Stimulated activated CD4-positive, alpha-beta T cell treated with anti-CD3 and anti-CD28 coated beads, Interleukin-2, amount 100 ng/mL, for 4 hours (primary cell): ENCODE measurements around the gene DNAJB12.
"Not testable (repeated sequence)": the region's sequence is repeated elsewhere in the genome, so short reads cannot be mapped to it uniquely, and the experiment has no call there.

Experiments used
- DNase-seq: peaks from one replicate; pipeline ENCODE4 v3.0.0-alpha.2; 2020; ENCODE audit warnings: low read depth

The DNAJB12 gene

DNA sequence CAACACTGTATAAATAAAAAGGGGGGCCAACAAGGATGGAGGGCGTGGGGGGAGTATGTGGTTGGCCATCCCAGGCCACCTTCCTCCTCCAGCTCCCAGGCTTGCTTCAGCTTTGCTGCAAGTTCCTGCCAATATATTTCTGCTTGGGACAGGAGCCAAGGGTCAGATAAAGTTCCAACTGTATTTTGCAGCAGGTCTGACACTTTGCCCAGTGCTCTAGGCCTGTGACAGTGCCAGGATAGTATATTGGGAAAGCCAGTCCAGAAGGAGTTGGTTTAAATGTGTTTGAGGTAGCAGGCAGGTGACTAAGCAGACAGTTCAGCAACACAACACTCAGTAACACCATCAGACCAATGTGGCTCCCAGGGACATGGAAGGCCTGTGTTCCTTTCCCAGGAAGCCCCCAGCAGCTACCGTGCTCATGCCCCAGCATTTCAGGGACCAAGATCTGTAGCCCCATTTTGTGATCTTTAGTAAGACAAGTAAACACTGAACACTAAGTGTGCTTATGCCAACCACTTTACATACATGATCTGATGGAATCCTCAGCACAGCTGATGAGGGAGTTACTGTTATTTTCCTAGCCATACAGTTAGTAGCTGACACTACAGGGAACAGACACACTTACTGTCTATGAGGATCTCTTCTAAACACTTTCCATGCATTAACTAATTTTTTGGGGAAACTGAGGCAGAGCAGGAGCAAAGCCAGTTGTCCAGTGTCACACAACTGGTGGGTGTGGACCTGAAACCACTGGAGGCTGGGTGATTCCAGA is 38.9 kb downstream of the DNAJB12 start:
- DNase-seq: no peak

DNA sequence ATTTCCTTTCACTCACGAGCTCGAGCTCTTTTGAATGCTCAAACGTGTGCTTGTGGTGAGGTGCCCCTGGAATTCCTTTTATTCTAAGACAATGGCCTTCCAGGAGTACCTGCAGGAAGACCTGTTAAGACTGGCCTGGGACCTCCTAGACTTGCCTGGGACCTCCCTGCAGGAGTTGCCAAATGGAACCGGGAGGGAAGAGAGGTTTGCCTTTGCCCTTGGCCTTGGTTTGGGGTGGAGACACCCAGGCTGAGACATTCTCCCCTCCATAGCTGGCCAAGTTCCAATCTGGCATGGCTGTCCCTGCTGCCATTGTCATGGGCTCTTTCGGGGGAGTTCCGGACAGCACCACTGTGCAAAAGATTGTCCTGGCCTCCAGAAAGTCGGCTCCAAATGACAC is 39.7 kb downstream of the DNAJB12 start:
- no peak for DNase-seq

DNA sequence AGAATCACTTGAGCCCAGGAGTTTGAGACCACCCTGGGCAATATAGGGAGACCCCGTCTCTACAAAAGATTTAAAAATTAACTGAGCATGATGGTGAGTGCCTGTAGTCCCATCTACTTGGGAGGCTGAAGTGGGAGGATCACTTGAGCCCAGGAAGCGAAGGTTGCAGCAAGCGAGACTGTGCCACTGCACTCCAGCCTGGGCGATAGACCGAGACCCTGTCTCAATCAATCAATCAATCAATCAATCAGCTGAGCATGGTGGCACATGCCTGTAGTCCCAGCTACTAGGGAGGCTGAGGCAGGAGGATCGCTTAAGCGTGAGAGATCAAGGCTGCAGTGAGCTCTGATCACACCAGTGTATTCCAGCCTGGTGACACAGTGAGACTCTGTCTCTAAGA is 40.5 kb downstream of the DNAJB12 start:
- DNase-seq: no peak

DNA sequence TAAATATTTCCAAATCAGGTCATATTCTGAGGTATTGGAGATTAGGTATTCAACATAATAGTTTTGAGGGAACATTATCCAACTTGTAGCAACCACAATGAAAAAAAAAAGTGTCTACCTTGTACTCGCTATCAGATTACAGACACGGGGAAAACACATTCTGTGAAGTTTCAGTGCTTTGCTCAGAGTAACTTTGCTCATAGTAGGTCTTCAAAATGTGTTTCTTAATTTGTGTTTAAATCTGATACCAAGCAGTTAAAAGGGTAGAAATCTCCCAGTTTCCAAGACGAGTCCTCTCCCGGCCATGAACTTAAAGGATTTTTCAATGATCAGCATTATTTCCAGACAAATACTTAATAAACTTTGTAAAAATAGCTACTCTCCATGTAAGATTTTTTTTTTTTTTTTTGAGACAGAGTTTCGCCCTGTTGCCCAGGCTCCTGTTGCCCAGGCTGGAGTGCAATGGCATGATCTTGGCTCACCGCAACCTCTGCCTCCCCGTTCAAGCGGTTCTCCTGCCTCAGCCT is 41.8 kb downstream of the DNAJB12 start:
- DNase-seq: no peak

DNA sequence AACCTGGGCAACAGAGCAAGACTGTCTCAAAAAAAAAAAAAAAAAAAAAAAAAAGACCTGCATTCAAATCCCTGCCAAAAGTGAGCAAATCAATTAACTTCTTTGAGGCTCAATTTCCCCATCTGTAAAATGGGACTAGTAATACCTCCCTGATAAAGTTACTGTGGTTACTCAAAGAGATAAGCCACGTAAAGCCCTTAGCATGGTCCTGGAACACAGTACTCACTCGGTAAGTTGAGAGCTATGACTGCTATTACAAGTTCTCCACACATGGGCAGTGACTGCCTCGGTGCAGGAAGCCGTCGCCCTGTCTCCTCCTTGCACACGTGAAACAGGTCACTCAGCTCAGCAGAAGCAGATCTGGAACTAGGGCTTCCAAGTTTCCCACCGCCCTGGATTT is 43.1 kb downstream of the DNAJB12 start:
- DNase-seq: no peak

DNA sequence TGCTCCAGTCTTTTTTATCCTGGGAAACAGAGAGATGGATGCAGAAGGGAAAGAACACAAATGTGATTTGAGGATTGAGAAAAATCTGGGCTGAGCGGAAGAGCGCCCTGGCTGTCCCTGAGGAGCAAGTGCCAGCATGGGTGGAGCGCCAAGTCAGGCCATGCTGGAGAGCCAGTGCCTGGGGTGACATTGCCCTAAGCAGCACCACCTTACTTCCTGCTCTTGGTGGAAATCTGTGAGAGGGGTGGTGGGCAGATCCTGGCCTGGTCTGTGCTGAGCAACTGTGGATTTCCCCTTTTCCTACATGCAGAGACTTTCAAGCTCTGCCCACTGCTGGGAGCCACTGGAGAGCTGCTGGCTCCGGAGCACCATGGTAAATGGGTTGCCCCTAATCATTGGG is 44.1 kb downstream of the DNAJB12 start:
- no peak for DNase-seq

DNA sequence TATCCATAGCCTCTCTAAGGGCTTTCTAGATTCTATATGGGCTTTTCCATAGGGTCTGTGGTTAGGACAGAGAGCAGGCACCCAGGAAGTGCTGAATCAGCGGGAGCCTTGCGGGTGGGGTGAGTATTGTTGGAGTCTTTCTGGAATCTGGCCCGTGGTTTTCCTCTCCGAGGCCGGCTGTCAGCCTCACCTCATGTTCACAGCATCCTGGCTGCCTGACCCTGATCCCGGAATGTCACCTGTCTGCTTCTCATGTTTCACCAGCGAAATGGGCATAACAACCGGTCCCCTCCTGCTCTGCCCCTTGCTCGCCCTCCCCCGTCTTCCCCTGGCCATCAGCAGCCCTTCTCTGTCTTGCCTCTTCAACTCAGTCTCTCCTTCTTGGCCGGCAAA is 44.5 kb downstream of the DNAJB12 start:
- no peak for DNase-seq

DNA sequence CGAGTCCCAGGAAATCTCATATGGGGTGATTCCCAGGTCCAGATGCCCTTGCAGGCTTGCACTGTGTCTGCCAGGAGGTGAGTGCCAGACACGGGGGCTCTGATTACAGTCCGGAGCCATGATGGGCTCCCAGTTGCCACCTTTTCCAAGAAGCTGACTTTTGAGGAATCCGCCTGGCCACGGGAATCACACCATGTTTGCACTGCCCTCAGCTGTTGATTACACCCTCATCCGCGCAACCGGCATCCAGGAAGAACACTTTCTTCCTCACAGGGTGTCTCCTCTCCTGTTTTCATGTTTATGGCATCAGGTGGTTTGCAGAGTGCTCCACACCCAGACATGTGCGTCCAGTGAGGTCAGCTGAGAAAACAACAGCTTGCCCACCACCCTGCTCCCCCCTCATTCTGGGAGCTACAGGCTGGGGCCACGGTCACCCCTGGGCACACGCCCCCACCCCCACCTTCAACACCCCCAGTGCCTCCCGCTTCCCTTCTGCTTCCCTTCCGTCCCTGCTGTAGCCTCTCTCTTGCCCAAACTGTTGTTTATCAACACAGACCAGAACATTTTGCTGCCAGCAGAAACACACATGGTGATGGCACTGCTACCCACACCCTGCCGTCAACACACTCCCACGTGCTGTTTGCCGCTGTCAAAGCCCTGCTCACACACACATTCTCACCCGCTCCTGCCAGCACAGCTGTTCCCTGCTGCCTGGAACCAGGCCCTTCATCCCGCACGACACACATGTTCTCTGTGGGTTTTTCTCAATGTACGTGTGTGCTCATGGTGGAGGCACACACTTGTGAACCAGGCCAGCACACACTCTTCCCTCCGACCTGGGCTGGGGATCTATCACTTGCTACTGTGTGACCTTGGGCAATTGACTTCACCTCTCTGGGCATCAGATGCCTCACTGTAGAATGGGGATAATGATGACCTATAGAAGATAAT is 45.2 kb downstream of the DNAJB12 start:
- DNase-seq: no peak

DNA sequence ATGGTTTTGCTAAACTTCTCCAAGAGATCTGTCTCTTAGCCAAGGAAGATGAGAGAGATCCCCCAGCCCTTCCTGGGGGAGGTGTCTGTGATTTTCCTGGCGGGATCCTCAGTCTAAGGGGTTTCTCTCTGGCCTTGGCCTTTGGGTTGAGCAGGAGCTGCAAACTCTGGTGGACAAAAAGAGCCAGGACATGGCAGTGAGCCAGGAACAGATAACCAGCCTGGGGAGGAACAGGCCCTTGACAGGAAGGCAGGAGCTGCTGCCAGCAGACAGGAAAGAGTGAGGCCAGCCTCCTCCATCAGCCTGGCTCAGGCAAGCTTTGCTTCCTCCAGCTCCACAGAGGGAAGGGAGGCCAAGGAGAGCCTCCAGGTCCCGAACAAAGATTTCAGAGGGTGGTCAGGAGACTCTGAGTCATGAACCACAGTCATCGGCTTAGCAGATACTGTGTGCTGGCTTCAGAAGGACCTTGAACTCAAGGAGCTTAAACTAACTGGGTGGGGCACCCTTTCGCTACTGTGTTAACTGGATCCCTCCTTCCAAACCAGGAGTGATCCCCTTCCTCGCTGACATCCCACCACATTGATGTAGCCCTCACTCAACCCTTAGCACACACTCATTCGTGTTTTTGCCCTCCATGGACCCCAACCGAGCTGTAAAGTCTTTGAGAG is 46.3 kb downstream of the DNAJB12 start:
- DNase-seq: no peak

DNA sequence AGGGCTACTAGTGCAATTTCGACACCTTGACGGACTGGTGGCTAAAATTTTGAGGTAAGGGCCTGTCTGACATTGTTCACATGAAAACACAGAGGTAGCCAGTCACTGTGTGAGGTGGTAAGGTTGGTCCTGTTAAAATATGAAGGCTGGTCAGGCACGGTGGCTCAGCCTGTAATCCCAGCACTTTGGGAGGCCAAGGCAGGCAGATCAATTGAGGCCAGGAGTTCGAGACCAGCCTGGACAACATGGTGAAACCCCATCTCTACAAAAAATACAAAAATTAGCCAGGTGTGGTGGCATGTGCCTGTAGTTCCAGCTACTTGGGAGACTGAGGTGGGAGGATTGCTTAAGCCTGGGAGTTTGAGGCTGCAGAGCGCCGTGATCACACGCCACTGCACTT is 47.0 kb downstream of the DNAJB12 start:
- not testable (repeated sequence) for DNase-seq

DNA sequence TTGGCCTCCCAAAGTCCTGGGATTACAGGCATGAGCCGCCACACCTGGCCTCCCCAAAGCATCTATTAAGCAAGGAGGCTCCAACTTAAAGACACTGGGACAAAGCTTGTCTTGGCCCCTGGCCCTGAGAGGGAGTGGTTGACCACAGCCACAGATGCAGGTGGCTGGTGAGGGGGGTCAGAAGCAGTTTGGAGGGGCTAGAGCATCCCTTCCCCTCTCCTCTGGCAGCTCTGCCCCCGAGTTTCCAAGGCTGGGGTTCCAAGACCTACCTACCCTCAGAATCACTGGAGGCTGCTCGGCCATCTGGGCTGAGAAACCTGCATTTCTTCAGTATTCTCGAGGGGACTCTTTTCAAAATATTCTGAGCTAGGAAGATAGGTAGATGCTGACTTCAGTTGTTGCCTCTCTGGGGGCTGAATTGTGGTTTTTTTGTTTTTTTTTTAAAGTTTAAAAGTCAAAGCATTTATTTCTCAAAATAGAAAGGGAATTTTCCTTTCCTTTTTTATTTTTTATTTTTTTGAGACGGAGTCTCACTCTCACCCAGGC is 48.4 kb downstream of the DNAJB12 start:
- no peak for DNase-seq

DNA sequence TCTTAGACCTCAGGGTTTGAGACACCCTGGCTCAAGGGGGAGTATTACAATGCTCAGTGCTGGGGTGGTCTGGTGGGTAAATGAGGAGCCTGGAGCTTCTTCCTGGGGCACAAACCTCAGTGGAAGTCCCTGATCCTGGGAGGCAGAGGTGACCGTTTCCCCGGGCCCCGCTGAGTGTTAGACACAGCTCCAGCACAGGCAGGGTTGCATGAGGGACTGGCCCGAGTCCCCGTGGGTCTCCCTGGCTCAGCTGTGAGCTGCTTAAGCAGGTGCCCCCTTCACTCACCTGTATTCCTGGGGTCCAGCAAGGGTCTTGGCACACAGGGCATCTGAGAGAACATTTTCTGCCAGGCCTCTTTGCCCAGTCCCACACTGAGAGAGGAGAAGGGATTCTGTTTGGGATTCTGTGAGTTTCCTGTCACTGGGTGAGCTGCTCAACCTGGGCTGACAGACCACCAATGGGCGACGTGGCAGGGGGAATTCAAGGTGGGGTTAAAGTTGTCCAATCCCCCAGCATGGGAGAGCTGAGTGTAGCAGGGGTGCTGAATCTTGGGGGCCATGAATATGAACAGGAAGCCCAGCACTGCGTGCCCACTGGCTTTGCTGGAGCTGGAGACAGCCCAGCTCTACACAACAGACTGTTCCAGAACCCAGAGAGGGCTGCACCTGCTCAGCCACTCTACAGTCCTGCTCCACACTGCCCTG is 51.1 kb downstream of the DNAJB12 start:
- DNase-seq: no peak

DNA sequence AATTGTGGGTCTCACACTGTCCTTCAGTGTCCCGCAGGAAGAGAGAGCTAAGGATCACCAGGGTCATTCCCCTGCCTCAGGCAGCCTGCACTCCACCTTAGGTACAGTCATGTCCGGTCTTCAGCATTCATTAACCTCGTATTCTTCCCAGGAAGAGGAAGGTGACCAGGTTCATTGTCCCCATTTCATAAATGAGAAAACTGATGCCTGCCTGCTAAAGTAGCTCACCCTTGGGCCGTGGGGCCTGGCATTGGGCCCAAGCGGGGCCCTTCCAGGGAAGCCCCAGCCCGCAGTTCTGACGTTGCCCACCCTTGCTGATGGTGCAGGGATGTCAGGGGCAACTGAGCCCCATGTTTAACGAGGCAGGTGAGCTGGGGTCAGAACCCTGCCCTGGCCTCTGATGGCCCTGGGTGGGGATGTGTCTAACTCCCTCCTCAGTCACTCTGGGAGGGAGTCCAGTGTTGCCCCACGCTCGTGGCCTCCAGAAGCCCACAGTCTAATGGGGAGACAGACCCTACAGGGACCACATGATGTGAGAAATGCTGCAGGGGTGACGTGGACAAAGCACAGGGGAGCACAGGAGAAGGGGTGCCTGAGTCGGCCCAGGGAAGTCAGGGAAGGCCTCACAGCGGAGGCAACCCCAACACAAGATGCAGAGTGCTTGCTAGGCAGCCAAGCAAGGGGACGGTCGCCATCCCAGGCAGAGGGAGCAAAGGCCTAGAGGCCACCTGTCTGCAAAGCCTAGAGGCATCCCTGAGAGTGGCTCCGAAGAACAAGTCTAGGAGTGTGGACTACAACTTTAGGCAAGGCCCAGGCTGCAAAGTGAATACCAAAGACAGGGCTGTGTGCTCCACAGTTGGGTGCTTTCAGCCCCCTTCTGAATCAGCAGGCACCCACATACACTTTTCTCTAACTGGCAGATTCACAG is 55.9 kb downstream of the DNAJB12 start:
- DNase-seq: no peak

DNA sequence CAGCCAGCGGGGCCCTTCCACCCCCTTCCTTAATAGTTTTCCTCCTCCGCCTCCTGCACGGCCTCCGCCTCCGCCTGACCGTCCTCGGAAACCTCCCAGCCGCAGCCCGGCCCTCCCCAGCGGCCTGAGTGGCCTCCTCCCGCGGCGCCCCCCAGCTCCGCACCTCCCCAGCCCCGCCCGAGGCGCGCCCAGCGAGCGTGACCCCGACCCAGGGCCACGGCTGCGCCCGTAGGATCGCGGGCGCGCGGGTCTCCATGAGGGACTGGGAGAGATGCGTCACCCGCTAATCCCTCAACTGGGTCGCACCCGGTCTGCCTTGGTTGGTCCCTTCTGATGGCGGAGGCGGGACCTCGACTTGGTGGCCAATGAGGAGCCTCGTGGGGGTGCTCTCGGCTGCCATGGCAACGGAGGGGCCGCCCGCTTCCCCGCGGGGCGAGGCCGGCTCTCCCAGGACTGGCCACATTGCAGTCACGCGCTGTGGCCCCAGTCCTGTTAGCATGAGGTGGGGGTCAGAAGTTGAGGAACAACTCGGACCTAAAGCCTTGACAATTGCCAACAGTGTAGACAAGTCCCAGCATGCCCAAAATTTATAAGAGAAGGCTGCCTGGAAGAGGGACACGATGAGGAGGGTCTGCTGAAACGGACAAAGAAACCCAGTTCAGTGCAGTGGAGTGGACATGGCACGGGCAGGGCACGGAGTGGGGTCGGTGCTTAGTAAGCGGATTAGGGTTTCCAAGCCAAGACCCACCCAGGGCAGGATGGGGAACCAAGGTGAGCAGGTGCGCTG is 56.7 kb downstream of the DNAJB12 start:
- peak; percentile 88 for DNase-seq

DNA sequence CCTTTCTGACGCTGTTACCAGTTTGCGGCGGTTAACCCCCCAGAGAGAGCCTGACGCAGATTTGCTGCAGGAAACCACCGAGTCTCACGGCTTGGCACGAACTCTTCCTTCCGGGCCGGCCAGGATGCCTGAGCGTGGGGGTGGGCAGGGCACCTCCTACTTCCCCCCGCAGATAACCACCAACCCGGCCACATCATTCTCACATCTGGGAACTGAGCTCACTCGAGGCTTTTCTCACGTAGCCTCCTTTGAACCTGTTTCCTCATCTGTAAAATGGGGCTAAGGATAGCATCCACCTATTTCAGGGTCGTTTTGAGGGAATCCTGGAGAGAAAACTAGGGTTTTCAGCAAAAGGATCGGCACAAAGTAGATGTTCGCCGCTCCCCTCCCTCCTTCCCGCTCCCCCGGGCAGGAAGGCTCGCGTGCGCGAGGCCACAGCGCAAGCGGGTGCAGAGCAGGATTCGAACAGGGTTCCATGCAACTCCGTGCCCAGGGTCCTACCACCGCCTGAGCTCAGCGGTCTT is 57.4 kb downstream of the DNAJB12 start:
- peak; percentile 94 for DNase-seq

DNA sequence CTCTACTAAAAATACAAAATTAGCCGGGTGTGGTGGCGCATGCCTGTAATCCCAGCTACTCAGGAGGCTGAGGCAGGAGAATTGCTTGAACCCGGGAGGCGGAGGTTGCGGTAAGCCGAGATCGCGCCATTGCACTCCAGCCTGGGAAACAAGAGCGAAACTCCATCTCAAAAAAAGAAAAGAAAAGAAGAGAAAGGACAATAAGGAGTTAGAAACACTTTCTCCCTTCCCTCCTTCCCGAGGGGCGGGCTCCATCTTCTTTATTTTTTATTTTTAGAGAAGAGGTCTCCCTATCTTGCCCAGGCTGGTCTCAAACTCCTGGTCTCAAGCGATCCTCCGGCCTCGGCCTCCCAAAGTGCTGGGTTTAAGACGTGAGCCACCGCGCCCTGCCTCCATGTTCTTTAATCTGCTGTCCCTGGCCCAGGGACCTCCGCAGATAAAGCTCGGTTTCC is 57.9 kb downstream of the DNAJB12 start:
- DNase-seq: not testable (repeated sequence)

DNA sequence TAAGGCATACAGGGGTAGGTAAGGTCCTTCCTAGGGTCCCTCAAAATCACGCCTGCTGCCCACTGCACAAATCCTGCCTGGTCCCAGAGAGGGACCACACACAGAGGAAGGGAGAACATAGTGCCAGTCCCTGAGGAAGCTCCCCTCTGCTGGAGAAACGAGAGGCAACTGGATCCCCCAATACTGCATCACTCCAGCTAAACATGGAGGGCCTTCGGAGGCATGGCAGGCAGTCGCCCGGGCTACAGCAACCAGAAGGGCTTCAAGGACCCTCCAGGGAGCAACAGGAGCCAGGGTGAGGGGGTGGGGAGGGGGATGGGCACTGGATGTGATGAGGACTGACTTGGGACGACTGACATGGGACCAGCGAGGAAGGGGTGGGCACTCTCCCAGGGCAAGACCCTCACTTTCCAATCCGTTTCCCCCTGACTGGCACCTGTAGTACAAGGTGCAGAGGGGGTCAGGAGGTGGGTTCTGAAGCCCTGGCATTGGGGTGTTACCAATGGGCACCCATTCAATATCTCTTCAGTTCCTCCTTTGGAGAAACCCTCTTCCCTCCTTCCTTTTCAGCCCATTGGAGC is 59.3 kb downstream of the DNAJB12 start:
- no peak for DNase-seq

DNA sequence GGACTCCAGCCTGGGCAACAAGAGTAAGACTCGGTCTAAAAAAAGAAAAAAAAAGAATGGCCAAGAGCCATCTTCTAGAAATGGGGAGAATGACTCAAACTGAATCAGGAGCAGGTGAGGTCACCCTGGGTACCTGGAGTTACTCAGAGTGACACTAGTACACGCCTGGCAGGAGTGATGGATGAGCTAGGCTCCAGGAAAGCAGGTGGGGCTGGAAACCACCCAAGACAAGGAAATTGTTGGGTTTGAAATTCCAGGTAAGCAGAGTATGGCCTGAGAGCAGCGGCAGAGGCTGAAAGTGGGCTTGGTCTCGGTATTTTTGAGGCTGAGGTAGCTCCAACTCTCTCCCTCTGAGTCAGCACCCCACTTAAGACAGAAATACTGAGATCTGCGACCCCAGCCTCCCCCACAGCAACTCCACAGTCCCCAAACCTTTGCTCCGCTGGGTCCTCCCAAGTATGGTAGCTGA is 62.5 kb downstream of the DNAJB12 start:
- DNase-seq: peak; percentile 51
